ENCODE data around the gene PTGR3.

DNA sequence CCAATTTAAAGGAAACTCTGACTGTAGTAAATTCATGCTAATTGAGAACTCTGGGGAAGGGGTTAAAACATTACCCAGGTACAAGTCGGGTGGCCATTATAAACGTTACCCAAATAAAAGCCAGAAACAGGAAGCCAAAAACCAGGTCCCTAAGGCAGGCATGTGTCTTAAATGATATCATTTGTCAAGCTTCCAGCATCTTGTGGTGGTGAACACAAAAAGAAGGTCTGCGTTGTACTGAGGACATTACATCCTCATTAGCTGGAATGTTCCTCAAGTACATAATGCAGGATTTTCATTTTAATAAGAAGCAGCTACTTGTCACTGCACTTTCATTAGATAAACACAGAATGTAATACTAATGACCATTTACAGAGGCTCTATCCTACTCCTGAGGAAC lies 10.9 kb downstream of the PTGR3 start:
- TF ChIP-seq CTCF (conservative IDR thresholded peaks at IDR 0.05 in 1 of 2, IDR thresholded peaks at IDR 0.05 in 1 of 2; ENCODE audit: low read depth in 1 of 2, low read length in 2 of 2): no peak
- TF ChIP-seq EZH2 (IDR thresholded peaks at IDR 0.05; ENCODE audit: low read length, missing control alignments): no peak
